A172 (cell line): ENCODE data around the gene SRSF8. TPM values are rescaled to one million over a fixed set of nuclear protein-coding genes. Genes with fewer than 3 reads are reported as not detected.

Source experiments
- DNase-seq: peaks from one replicate; pipeline ENCODE4 v3.0.0-alpha.2; 2015; ENCODE audit warnings: low spot score
- total RNA-seq: library from RNA; depleted of rRNA; stranded (reverse); fragments of >200 nt; shearing (Covaris generic); gene quantifications from 2 replicates; pipeline ENCODE4 v1.2.3, GENCODE V29; 2014

Gene SRSF8
- total RNA-seq, 1 experiment from 2014 or later: 0.24 TPM

GRCh38 chr11:95068549-95068948 lies 1.8 kb downstream of the SRSF8 start:
- DNase-seq: peak; percentile 1

GRCh38 chr11:95070471-95070870 lies 3.8 kb downstream of the SRSF8 start:
- no peak for DNase-seq

DNA sequence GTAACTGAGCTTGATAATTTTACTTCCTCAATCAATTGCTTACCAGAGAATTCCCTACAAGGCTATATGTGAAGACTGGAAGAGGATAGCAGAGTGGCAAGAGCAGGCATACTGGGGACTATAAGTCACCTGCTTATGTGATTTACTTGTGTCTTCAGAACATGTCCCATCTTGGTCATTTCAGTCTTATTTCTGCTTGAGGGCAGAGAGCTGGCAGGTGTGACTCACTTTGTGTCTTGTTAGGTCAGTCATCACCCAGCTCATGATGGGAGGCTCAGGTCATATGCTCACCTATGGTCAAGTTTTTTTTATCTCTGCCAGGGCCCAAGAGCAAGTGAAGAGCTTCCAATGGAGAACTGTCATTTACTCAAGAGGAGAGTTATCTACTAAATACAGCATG lies 6.2 kb downstream of the SRSF8 start:
- no peak for DNase-seq

GRCh38 chr11:95074792-95075563 lies 8.3 kb downstream of the SRSF8 start:
- no peak for DNase-seq

DNA sequence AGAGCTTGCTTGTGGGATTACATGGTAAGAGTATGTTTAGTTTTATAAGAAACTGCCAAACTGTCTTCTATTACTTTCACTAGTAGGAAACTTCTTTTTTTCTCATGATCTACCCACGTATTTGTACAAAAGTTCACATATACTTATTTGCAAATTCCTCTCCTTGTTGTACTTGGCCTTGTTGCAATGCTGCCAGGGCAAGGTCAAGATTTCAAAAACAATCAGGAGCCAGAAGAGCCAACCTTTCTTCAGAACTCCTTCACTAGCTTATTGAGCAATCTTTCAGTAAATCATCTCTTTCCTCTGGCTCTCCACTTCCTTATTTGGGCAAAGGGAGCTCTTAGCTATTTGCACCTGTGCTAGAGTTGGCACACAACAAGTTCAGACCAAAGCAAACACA lies 9.7 kb downstream of the SRSF8 start:
- DNase-seq: peak; percentile 2

DNA sequence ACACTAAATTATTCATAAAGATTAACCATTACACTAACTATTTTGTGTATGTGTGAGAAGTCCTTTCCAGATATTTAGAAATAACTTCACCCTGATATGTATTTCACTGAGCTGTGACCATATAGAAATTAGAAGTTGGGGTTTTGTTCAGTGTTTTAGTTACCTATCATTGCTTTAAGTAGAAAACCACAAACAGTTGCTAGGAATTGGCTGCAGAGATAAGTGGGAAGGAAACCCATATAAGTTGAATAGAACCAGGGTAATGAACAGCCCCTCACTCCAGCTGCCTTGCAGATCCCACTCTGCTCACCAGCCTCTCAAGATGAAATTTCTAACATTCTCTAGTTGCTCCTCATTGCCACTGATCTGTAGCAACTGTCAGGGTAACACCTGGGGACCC lies 10.3 kb downstream of the SRSF8 start:
- DNase-seq: no peak

DNA sequence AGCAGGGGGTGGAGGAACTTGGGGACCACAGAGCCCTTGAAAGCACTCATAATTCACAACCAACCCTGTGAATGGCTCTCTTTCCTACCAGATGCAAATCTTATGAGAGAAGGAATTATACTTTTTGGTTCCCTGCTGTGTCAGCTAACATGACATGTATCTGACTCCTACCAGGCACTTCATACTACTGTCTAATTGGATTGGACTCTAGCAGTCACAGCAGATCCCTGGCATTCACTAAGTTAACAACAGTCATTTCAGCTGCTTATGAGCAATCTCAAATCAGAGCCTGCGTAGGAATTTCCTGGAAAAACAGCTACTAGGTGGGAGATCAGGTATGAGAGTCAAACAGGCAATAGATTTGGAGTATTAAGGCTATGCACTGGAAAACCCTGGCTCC lies 11.8 kb downstream of the SRSF8 start:
- DNase-seq: no peak

DNA sequence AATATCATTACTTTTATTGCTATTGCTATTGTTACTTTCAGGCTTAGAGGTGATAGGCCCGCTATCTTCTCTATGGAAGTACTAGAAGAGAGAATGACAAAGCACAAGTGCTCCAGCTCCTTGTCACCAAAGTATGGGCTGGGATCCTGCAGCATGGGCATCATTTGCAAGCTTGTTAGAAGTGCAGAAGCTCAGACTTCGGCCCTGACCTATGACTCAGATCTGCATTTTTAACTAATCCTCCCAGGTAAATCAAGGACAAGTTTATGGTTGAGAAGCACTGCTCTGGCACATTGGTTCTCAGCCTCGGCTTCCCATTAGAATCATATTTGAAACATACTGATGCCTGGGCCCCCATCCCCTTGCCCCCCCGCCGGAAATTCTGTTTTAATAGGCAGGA lies 14.3 kb downstream of the SRSF8 start:
- no peak for DNase-seq

GRCh38 chr11:95081412-95081811 lies 14.7 kb downstream of the SRSF8 start:
- no peak for DNase-seq

DNA sequence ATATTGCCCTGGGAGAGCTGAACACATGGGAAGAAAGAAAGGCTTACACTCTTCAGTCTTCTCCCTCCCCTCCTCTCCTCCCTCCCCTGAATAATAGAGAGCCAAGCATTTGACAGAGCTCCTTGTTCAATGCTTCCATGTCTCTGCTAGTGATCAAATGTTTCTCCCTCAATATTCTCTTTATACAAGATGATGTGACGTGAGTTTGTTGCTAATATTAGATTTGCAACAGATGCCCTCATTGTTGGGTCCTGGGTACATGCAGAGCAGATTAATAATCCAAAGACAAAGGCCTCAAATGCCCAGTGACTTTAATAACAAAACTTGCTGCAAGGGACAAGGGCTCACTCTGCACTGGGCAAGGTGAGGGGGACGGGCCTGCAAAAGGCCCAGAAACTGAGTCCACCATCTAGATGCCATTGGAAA lies 15.9 kb downstream of the SRSF8 start:
- DNase-seq: no peak

DNA sequence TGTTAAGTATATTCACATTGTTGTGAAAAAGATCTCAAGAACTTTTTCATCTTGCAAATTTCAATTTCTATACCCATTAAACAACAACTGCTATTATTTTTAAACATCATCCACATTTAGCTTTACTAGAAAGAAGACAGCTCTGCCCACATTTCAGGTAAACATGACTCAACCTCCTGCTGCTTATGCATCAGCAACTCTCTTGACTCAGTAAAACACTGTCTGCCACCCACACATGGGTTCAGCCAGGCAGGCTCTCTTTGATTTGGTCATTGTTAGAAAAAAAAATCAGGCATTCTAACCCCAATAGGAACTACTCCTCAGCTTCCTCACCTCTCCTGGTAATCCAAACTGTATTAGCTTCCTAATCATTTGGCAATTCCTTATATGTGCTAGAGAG lies 17.8 kb downstream of the SRSF8 start:
- DNase-seq: no peak

DNA sequence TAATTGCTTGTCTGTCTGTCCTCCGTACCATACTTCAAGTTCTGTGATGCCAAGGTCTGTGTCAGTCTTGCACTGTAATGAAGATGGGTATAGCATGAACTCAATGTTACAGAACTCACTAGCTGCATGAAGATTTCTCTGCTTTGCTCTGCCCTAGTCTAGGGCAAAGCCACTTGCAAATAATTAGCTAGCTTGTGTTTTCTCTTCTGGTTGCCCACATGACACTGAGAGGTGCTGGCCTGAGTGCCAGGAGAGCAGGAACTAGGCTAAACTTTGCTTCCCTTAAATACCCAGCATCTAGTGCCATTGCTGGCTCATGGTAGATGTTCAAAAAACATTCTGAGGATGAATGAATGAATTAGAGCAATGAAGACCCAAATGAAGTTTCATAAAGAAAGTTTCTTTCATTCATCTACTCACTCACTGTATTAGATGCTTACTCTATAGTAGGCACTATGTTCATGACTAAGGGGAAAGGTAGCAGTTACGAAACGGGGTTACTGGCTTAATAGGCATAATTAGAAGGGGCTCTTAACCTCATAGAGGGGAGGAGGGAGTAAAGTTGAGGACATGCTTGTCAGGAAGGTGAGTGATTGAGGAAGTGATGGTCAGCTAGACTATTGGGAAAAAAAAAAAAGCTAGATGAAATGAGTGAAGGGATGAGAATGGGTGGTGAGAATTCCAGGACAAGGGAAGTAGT lies 18.5 kb downstream of the SRSF8 start:
- DNase-seq: no peak

DNA sequence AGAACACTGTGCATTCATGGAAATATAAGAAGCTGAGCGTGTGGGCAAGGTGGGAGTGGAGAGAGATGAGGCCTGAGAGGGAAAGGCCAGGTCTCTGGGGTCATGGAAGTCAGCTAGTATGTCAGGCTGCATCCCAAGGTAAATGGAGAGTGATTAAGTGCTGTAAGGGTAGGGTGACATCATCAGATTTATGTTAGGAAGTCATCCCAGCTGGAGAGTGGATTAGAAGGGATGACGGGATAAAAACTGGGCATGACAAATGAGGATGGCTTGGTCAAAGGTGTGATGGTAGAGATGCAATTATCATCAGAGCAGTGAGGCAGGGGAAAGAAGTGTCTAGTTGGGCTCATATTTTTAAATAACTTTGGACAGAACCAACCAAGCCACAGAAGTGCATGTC lies 19.4 kb downstream of the SRSF8 start:
- DNase-seq: no peak

GRCh38 chr11:95086836-95087570 lies 20.3 kb downstream of the SRSF8 start:
- DNase-seq: no peak

DNA sequence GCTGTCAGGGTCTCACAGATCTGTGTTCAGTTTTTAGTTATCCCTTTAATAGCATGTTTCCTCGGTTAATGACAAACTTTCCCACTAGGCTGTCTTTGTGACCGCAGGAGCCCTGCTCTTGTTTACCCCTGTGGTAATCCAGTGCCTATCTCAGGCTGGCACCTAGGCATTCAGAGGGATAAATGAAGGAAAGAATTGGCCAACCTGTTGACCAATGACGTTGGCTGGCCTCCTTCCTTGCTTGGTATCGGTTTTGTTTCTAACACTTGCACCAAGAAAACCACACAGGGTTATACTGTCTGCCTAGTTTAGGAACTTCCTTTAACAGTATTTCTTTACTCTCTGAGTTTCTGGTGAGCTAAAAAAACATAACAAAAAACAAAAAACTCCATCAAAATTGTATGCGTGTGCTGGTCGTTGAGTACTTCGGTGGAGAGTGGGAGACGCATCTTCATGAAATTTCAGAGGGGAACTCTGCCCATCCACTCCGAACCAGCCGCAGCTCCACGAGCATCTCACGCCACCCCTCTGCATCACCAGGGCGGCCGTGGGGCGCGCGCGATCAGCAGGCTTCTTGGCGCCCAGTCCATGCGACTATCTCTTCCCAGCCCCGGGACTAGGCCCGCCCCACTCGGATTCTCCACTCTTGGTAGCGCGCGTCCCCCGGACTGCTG lies 22.4 kb downstream of the SRSF8 start:
- no peak for DNase-seq

- DNase-seq: peak; percentile 18
Observed at GRCh38 chr11:95089620-95090542, 23.2 kb downstream of the SRSF8 start, which contains the start of gene ENDOD1. Gene ENDOD1, plus strand, starts transcription at chr11:95089846. Its CDS starts 82 bp downstream, at chr11:95089928.

DNA sequence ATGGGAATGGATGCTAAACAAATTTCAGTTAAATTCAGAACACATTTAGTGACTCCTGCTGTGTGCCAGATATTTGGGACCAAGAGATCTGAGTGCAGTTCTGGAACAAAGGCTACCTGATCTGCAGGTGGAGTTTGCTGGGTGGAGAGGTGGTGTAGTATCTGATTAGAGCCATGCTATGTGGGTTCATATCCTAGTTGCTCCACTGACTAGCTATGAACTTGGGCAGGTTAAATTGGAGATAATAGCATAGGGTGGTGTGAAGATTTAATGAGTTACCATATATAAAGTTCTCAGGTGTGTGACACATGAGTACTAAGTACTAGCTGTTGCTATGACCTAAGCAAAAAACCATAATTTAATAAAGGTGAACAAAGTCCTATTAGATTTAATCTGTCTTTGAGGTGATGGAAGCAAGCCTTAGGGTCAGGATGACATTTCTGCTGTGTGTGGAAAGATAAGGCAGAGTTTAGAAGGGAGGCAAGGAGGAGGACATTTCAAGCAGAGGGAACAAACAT lies 25.0 kb downstream of the SRSF8 start:
- DNase-seq: no peak

GRCh38 chr11:95092549-95093324 lies 26.0 kb downstream of the SRSF8 start:
- no peak for DNase-seq

GRCh38 chr11:95093548-95093947 lies 26.8 kb downstream of the SRSF8 start:
- DNase-seq: no peak
